Epidermal melanocyte (primary cell): Measurements from ENCODE around the gene CAPS.
A peak's percentile ranks its signal among the peaks of the same experiment; 100 is the strongest.

ENCODE experiments used
- DNase-seq: peaks from one replicate; pipeline ENCODE4 v3.0.0; 2011; ENCODE audit warnings: low spot score; ENCODE audit not compliant: insufficient read length

CAPS gene

GRCh38 chr19:5933391-5934068 is 19.5 kb downstream of the CAPS start:
- no peak for DNase-seq

DNA sequence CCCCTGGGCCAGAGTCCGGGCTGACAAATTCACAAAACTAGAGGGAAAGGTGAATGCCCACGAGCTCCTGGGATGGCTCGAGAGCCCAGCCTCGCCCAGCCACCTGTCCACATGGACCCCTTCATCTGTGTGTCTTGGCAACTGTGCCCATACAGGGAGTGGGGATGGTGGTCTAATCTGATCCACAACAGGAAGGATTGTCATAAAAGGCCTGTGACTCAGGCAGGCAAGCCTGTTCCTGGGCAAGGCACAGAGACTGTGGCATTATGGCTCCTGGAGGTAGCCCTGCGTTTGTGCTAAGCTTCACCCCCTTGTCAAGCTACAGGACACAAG is 20.0 kb downstream of the CAPS start:
- no peak for DNase-seq

- peak; percentile 52 for DNase-seq
Observed at GRCh38 chr19:5934774-5935472, 20.9 kb downstream of the CAPS start.

DNA sequence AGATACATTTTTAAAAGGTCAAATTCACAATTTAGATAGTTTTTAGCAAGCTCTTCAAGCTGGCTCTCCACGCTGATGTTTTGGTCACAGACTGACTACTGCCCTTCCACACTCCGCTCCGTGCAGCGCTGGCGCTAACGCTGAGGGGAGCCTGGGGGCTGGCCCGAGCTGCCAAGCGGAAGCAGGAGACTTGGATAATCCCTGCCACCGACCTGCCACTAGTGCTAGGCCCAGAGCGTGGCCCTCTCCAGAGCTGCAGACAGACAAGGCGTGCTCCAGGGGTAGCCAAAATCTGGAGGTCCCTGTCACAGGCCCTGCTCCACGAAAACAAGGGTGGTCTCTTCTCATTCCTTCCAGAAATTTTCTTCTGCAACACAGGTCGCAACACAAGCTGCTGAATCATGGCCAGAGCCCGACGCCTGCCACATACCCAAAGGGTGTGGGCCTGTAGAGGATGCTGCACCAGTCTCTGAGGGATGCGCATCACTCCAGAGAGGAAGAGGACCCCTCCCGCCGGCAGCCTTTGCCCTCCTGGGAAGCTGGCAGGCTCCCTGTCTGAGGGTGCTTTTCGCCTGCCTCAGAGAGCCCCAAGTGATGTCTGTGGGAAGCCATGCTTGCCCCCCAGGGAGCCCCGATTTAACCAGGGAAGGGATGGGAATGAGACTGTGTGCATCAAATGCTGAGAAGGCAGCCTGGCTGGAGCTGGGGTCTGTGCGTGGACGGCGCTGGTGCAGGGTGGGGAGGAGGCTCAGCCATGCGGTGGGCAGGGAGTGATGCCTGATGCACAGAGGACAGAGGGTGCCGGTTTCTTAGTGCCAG is 21.6 kb downstream of the CAPS start:
- DNase-seq: no peak

GRCh38 chr19:5936292-5936592 is 22.2 kb downstream of the CAPS start:
- no peak for DNase-seq

DNA sequence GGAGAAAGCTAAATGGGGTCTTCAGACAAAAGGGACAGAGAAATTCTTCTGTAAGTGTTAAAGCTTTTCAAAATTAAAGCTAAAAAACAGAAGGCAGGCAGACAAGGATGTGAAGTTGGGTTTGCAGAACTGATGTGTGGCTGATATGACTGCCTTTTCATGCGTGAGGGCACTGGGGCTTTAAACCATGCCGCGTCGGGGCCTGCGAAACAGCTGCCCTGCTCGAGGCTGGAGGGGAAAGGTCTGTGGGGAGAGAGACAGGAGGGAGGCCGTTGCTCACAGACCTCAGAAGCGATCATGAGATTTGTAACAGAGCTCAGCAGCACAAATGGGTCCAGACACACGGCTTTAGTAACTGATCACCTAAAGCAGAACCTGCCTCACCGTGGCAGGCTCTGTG is 23.5 kb downstream of the CAPS start:
- no peak for DNase-seq

GRCh38 chr19:5940260-5941208 is 26.5 kb downstream of the CAPS start:
- DNase-seq: no peak

- DNase-seq: no peak
Observed at GRCh38 chr19:5941673-5942072, 27.6 kb downstream of the CAPS start.

GRCh38 chr19:5943045-5943444 is 29.0 kb downstream of the CAPS start:
- DNase-seq: no peak

DNA sequence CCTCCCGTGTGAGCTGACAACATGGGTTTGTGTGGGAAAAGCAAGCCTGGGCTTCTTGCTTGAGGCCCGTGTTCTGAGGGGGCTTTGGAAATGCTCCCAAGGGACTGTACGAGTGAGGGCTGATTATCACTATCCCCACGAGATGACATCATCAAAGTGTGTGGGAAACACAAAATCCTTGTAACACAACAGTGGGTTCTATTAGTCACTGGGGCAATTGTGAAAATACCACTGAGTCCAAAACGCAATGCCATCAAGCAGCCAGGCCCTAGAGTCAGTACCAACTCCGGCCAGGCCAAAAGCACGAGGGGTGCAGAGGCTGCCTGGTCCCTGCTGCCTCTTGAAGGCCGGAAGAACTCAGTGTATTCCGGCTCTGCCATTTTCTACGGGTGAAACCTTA is 29.6 kb downstream of the CAPS start:
- DNase-seq: no peak

GRCh38 chr19:5947435-5947834 is 33.4 kb downstream of the CAPS start:
- DNase-seq: peak; percentile 52

DNA sequence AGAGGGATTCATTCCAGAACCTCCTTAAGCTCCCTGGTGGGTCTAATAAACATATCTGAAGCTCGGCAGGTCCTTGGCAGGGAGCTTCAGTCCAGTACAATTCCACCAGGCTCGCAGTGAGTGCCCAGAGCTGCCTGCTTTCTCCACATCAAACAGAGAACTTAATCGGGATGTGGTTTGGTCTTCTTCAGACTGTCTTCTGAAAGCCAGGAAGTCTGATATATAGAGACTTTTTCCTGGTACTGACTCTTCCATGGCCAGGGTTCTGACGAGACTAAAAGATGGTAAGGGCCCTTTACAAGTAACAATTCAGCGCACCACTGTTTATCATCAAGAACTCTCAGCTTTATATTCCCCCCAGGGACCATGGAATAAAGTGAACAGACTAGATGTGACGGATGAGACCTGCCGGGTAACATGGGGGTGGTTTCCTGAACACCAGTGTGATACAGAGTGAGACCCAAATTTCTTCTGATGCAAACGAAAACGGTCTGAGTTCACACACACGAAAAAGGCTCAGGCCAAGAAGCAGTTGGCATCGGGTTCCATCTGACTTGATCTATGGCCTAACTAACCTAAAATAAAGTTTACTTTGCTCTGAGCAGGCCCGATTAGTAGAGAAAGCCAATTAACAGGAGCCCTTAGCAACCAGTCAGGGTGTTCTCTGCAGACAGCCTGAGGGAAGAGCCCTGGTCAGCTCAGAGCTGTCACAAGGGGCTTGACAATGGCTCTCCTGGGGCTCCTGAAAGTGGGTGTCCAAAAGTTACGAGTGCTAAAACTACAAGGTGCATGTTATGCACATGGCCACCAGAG is 34.9 kb downstream of the CAPS start:
- DNase-seq: no peak

DNA sequence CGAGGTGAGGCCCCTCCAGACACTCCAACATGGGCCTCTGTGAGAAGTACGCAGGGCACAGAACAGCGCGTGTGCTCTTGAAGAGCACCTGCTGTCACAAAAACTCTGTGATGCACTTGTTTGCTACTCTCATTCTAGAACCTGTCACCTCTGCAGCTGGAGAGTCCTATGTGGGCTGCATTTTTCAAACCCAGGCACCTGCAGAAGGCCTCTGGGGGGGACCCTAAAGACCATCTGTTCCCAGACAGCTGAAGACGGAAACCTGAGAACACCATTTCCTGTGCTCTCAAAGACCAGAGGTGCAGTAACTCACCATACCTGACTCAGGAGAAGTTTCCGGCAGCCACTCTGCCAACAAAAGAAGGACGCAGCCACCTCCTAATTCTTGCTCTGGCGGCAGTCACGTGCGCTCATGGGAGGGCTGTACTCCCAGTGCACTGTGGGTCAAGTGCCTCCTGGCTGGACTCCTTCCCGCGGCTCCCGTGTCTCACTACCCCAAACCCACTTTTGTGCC is 35.8 kb downstream of the CAPS start:
- DNase-seq: no peak

DNA sequence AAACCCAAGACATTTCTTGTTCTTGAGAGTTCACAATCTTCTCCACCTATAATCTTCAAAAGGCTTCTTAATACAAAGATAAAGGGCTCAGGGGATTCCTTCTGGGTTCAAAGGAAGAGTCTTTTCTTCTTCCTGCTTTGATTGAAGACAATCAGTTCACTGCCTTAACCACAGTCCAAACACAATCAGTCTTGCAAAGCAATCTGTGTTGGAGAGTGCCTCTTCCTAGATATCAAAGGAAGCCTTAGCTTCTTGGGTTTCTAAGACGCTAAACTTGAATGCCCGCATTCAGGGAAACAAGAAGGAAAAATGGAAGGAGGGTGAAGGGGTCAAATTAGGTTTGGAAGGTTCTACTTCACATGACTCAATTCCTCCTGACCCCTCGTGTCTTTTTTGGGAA is 36.7 kb downstream of the CAPS start:
- no peak for DNase-seq

DNA sequence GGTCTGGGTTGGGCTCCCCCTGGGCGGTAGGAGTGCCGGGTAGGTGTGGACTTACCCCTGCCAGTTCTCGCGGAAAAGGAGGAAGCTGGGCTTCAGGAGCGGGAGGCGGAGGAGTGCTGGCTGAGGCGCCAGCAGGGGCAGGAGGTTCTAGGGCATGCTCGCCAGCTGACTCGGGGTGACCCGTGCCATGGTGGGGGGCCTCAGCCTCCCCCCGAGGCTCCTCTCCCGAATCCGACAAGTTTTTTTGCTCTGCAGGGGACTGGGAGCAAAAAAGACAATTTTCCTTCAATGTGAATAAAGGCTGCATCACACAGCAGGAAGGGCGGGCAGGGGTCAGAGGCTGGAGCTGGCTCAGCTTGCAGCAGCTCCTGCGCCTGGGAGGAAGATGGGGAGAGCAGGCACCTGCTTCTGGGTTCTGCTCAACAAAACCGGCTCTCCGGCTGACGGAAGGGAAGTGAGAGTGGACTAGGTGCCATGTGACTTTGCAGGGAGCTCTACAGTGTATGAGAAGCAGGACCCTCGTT is 37.3 kb downstream of the CAPS start:
- no peak for DNase-seq

DNA sequence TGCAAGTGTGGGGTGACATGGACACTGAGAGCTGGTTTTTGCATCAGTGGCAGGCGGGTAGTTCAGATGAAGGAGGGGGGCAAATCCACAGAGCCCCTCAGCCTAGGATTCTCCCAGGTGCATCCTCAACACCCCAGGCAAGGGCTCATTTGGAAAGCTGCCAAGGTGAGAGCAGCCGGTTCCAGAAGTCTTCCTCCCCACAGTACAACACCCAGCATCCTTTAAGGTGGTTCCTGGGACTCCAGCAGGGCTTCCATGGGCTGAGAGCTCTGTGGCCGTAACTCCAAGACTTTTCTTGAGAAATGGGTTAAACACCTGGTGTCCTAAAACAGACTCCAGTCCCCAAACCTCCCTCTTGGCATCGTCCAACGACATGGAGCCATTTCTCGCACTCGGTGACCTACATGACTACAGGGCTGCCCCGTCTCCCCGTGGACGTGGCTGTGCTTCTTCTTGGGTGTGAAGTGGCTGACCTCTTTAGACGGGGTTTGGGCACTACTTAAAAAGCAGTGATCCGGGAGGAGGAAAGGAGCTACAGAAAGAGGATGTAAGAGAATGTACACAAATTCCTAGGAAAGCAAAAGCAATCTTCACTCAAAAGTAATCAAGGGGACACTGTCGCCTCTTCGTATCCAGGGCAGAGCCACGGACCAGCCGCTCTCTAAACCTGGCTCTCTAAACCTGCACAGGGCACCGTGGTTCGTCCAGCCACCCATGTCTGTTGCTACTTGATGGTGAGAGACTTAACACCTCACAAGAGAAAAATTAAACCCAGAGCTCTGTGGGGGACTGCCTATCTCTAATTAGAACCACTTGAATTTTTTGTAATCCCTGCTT is 38.4 kb downstream of the CAPS start:
- DNase-seq: no peak

DNA sequence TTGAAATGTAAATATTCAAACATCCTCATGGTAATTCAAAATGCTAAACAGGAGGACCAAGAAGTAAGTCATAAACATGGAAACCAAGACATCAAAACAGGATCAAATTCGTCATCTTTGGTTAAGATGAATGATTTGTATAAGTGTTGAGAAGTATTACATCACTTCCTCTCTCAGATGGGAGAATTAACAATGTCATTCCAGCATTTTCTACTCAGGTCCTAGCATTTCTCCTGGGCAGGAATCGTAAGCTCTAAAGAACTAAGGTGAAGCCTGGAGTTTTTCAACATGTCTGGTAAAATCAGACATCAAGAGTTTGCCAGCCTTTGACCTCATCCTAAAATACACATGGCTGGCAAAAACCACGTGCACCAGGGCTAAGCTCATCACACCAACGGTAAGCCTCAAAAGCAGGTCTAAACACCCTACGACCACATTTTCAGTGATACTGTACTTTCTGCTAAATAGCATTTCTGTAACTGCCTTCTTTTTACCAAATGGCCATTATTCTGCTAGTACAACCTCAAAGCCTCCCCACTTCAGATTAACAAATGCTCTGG is 39.1 kb downstream of the CAPS start:
- no peak for DNase-seq

DNA sequence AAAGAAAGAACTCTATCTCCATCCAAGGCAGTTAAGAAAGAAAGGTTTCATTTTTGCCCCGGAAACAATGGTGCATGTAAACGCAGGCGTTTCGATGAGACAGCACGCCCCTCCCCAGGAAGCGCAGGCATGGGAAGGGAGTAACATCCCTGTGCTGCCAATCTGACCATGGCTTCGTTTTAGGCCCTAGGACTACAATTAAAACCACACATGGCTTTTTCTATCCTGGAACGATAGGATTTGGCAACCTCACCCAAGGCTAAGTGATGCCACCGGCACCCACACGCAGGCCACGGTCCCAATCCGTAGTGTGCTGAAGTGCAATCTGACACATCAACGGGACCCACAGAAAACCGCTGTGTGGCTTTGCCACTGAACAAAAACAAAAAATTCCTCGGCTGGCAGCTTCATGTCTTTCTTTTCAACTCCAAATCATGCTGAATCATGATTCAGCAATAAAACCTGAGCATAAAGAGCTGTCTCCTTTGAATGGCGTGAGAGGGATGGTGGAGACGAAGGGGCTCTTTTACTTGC is 39.7 kb downstream of the CAPS start:
- DNase-seq: no peak

- DNase-seq: no peak
Observed at GRCh38 chr19:5954293-5954692, 40.2 kb downstream of the CAPS start.
